Liver (tissue), 9 donors: ENCODE results near the gene SUCO. TPM values are rescaled to one million over a fixed set of nuclear protein-coding genes. Genes with fewer than 3 reads are reported as not detected.

Experiments used
- DNase-seq: peaks from one replicate; pipeline ENCODE4 v3.0.0-alpha.2; 2017; ENCODE audit warnings: low spot score
- H3K27ac ChIP-seq, 2 donors: one replicate each; pipeline ENCODE4 v1.7.0; 2013; ENCODE audit warnings: inconsistent platforms in 2 of 2, low read length in 2 of 2, control low read depth in 1 of 2, low read depth in 1 of 2, mild to moderate bottlenecking in 1 of 2
- H3K27me3 ChIP-seq, 4 donors: one replicate each; pipeline versions ENCODE4 v1.6.1 to v1.7.0; 2013; ENCODE audit warnings: low read length in 3 of 4, inconsistent platforms in 1 of 4, mild to moderate bottlenecking in 1 of 4, moderate library complexity in 1 of 4; ENCODE audit not compliant: control insufficient read depth in 4 of 4, insufficient read depth in 4 of 4
- H3K36me3 ChIP-seq, 4 donors: one replicate each; pipeline versions ENCODE4 v1.6.1 to v1.7.0; 2013; ENCODE audit warnings: low read length in 3 of 4, mild to moderate bottlenecking in 3 of 4, low read depth in 1 of 4, moderate library complexity in 1 of 4; ENCODE audit not compliant: control insufficient read depth in 4 of 4, insufficient read depth in 3 of 4
- H3K4me1 ChIP-seq, 4 donors: one replicate each; pipeline versions ENCODE4 v1.6.1 to v1.7.0; 2013; ENCODE audit warnings: low read length in 3 of 4, mild to moderate bottlenecking in 3 of 4, moderate library complexity in 1 of 4; ENCODE audit not compliant: control insufficient read depth in 4 of 4, insufficient read depth in 4 of 4
- H3K4me3 ChIP-seq, 3 donors: one replicate each; pipeline versions ENCODE4 v1.6.1 to v1.7.0; 2013; ENCODE audit warnings: low read length in 3 of 3, control low read depth in 1 of 3, low read depth in 1 of 3, mild to moderate bottlenecking in 1 of 3
- H3K9ac ChIP-seq, 2 donors: one replicate each; pipeline ENCODE4 v1.7.0; 2013; ENCODE audit warnings: low read length in 2 of 2, mild to moderate bottlenecking in 2 of 2, moderate library complexity in 2 of 2, control low read depth in 1 of 2, low read depth in 1 of 2
- H3K9me3 ChIP-seq, 4 donors: one replicate each; pipeline versions ENCODE4 v1.6.1 to v1.7.0; 2013; ENCODE audit warnings: low read length in 3 of 4; ENCODE audit not compliant: control insufficient read depth in 4 of 4
- ATF3 ChIP-seq: IDR thresholded peaks from 2 replicates; pipeline ENCODE4 v1.6.1; 2016; ENCODE audit warnings: antibody characterized with exemption
- CTCF ChIP-seq: fragments of 150-350 bp; IDR thresholded peaks from 2 replicates; pipeline ENCODE4 v1.5.1; 2017; ENCODE audit warnings: improper control_type of control experiment, low read depth, low read length; ENCODE audit not compliant: missing input control
- EGR1 ChIP-seq, 2 donors: IDR thresholded peaks; 2 replicates each; pipeline ENCODE4 v1.6.1; 2016 to 2018; ENCODE audit warnings: antibody characterized with exemption in 2 of 2, low read depth in 2 of 2
- FOXA1 ChIP-seq: IDR thresholded peaks from 2 replicates; pipeline ENCODE4 v1.6.1; 2016; ENCODE audit warnings: antibody characterized with exemption
- FOXA2 ChIP-seq: IDR thresholded peaks from 2 replicates; pipeline ENCODE4 v1.6.1; 2016; ENCODE audit warnings: antibody characterized with exemption
- GABPA ChIP-seq, 2 donors: IDR thresholded peaks in 1 of 2; conservative IDR thresholded peaks in 1 of 2; 2 replicates each; pipeline ENCODE4 v1.6.1; 2016; ENCODE audit warnings: antibody characterized with exemption in 2 of 2, mild to moderate bottlenecking in 1 of 2, moderate library complexity in 1 of 2
- HNF4A ChIP-seq, 2 donors: conservative IDR thresholded peaks; 2 replicates each; pipeline ENCODE4 v1.6.1; 2016; ENCODE audit warnings: antibody characterized with exemption in 2 of 2, mild to moderate bottlenecking in 2 of 2
- HNF4G ChIP-seq: IDR thresholded peaks from 2 replicates; pipeline ENCODE4 v1.6.1; 2016; ENCODE audit warnings: antibody characterized with exemption
- JUND ChIP-seq, 2 donors: IDR thresholded peaks; 2 replicates each; pipeline ENCODE4 v1.6.1; 2016; ENCODE audit warnings: antibody characterized with exemption in 2 of 2
- MAX ChIP-seq: IDR thresholded peaks from 2 replicates; pipeline ENCODE4 v1.6.1; 2016; ENCODE audit warnings: antibody characterized with exemption
- NR2F2 ChIP-seq: IDR thresholded peaks from 2 replicates; pipeline ENCODE4 v1.6.1; 2016; ENCODE audit warnings: antibody characterized with exemption
- RAD21 ChIP-seq, 2 donors: IDR thresholded peaks; 2 replicates each; pipeline ENCODE4 v1.6.1; 2016; ENCODE audit warnings: antibody characterized with exemption in 2 of 2, mild to moderate bottlenecking in 2 of 2
- REST ChIP-seq: IDR thresholded peaks from 2 replicates; pipeline ENCODE4 v1.6.1; 2016; ENCODE audit warnings: antibody characterized with exemption, mild to moderate bottlenecking
- RXRA ChIP-seq, 2 donors: IDR thresholded peaks; 2 replicates each; pipeline ENCODE4 v1.6.1; 2017 to 2018; ENCODE audit warnings: antibody characterized with exemption in 2 of 2, mild to moderate bottlenecking in 1 of 2
- SP1 ChIP-seq: IDR thresholded peaks from 2 replicates; pipeline ENCODE4 v1.6.1; 2018; ENCODE audit warnings: antibody characterized with exemption, mild to moderate bottlenecking
- TAF1 ChIP-seq: conservative IDR thresholded peaks from 2 replicates; pipeline ENCODE4 v1.6.1; 2016; ENCODE audit warnings: antibody characterized with exemption, mild to moderate bottlenecking
- YY1 ChIP-seq: IDR thresholded peaks from 2 replicates; pipeline ENCODE4 v1.6.1; 2016; ENCODE audit warnings: antibody characterized with exemption, mild to moderate bottlenecking
- ZBTB33 ChIP-seq: IDR thresholded peaks from 2 replicates; pipeline ENCODE4 v1.6.1; 2016; ENCODE audit warnings: antibody characterized with exemption
- WGBS: extraction: QIAGEN DNeasy Blood & Tissue Kit; methylation state at CpG from one replicate; pipeline ENCODE4 v1.1.7; 2013; 5-methylcytosine and 5-hydroxymethylcytosine counted together
- polyA plus RNA-seq, 2 donors: library from polyadenylated mRNA; stranded (reverse) in 1 of 2; unstranded in 1 of 2; fragments of 200-250 nt in 1 of 2; fragments of >200 nt in 1 of 2; fragmentation: Nextera tagmentation in 1 of 2; extraction: Ambion mirVana in 1 of 2; gene quantifications; one replicate each; pipeline versions ENCODE4 v1.2.1 to v1.2.3, GENCODE V29; 2013 to 2015
- total RNA-seq, 2 donors: library from RNA; depleted of rRNA; stranded (reverse); fragments of >200 nt; gene quantifications; one replicate each; pipeline ENCODE4 v1.2.3, GENCODE V29; 2014
- donor health status: healthy.
- donor health status: healthy.
- donor health status: healthy.
- donor health status: healthy.
- donor health status: healthy.

SUCO gene
- total and polyA plus RNA-seq, 4 donors, result 2.8 to 38.1 (median 8.5) TPM

GRCh38 chr1:172585348-172585747 lies 52.4 kb downstream of the SUCO start:
- Histone ChIP-seq H3K36me3 (peaks cover 5 to 19% (median 17%) of the 10 kb centered on the region in 4 donors), H3K4me1 (no peaks in the 10 kb centered on the region), H3K4me3 (no peak overlapping the region), H3K27ac (no peak overlapping the region), H3K27me3 (no peaks in the 10 kb centered on the region), H3K9me3 (no peaks in the 10 kb centered on the region), H3K9ac (no peak overlapping the region)
- 78% methylated on average over 3 of the region's 3 CpGs for WGBS
- no peak for DNase-seq
- TF ChIP-seq ATF3, result no peak
- no peak for TF ChIP-seq CTCF
- no peak for TF ChIP-seq HNF4A (conservative IDR thresholded peaks at IDR 0.05)

- no peak for DNase-seq
- no peaks in the 10 kb centered on the region for H3K9me3 ChIP-seq
- H3K36me3 ChIP-seq, result peaks cover 5 to 22% (median 20%) of the 10 kb centered on the region in 4 donors
- no peak overlapping the region for H3K4me3 ChIP-seq
- no peak overlapping the region for H3K27ac ChIP-seq
- no peaks in the 10 kb centered on the region for H3K27me3 ChIP-seq
- no peaks in the 10 kb centered on the region for H3K4me1 ChIP-seq
- no peak overlapping the region for H3K9ac ChIP-seq
- no peak for TF ChIP-seq HNF4G
- no peak for TF ChIP-seq EGR1 (IDR thresholded peaks at IDR 0.05; ENCODE audit: low read depth in 2 of 2)
- TF ChIP-seq RXRA (IDR thresholded peaks at IDR 0.05), result no peak
- no peak for TF ChIP-seq FOXA1
- TF ChIP-seq RAD21 (IDR thresholded peaks at IDR 0.05), result no peak
- no peak for TF ChIP-seq HNF4A (conservative IDR thresholded peaks at IDR 0.05)
- no peak for TF ChIP-seq FOXA2
- no peak for TF ChIP-seq TAF1
- TF ChIP-seq CTCF, result no peak
- TF ChIP-seq JUND (IDR thresholded peaks at IDR 0.05), result no peak
- no peak for TF ChIP-seq SP1
- TF ChIP-seq ZBTB33, result no peak
- TF ChIP-seq NR2F2, result no peak
- no peak for TF ChIP-seq GABPA (IDR thresholded peaks at IDR 0.05 in 1 of 2, conservative IDR thresholded peaks at IDR 0.05 in 1 of 2)
- TF ChIP-seq MAX, result no peak
- no peak for TF ChIP-seq REST
- no peak for TF ChIP-seq YY1
- TF ChIP-seq ATF3, result no peak
Observed at GRCh38 chr1:172585861-172586260, 52.9 kb downstream of the SUCO start.
